HEK293 (cell line): ENCODE data around the gene IDE.
A peak's percentile ranks its signal among the peaks of the same experiment; 100 is the strongest.

Source experiments
- ATF2 ChIP-seq: fragments of 450-650 bp; formaldehyde crosslinking; IDR thresholded peaks from 2 replicates; pipeline ENCODE4 v1.5.1; 2016; ENCODE audit warnings: missing biosample characterization, missing genetic modification characterization, low read depth
- CTCF ChIP-seq: fragments of 450-650 bp; formaldehyde crosslinking; IDR thresholded peaks from 2 replicates; pipeline ENCODE4 v1.5.1; 2016; ENCODE audit warnings: missing biosample characterization, missing genetic modification characterization
- GLIS1 ChIP-seq: fragments of 450-650 bp; formaldehyde crosslinking; IDR thresholded peaks from 2 replicates; pipeline ENCODE4 v1.5.1; 2016; ENCODE audit warnings: missing biosample characterization, missing genetic modification characterization
- HOXC10 ChIP-seq: sonication (generic); formaldehyde crosslinking; IDR thresholded peaks from 2 replicates; pipeline ENCODE4 v1.8.1; 2023; ENCODE audit warnings: mild to moderate bottlenecking, missing genetic modification reagents
- KLF16 ChIP-seq: fragments of 450-650 bp; formaldehyde crosslinking; IDR thresholded peaks from 2 replicates; pipeline ENCODE4 v1.5.1; 2017; ENCODE audit warnings: missing biosample characterization, missing genetic modification characterization
- OSR2 ChIP-seq: fragments of 450-650 bp; formaldehyde crosslinking; IDR thresholded peaks from 2 replicates; pipeline ENCODE4 v1.5.1; 2016; ENCODE audit warnings: missing biosample characterization, missing genetic modification characterization
- YY2 ChIP-seq: fragments of 450-650 bp; formaldehyde crosslinking; IDR thresholded peaks from 2 replicates; pipeline ENCODE4 v1.5.1; 2016; ENCODE audit warnings: missing biosample characterization, missing genetic modification characterization
- ZBTB8A ChIP-seq: fragments of 450-650 bp; formaldehyde crosslinking; IDR thresholded peaks from 2 replicates; pipeline ENCODE4 v1.5.1; 2016; ENCODE audit warnings: missing biosample characterization, missing genetic modification characterization
- ZIC2 ChIP-seq: fragments of 450-650 bp; formaldehyde crosslinking; IDR thresholded peaks from 2 replicates; pipeline ENCODE4 v1.5.1; 2016; ENCODE audit warnings: missing biosample characterization, missing genetic modification characterization
- ZNF140 ChIP-seq: fragments of 450-650 bp; formaldehyde crosslinking; IDR thresholded peaks from 2 replicates; pipeline ENCODE4 v1.5.1; 2016; ENCODE audit warnings: missing biosample characterization, missing genetic modification characterization
- ZNF19 ChIP-seq: fragments of 450-650 bp; formaldehyde crosslinking; IDR thresholded peaks from 2 replicates; pipeline ENCODE4; 2016; ENCODE audit warnings: missing biosample characterization, missing genetic modification characterization, low read depth
- ZNF266 ChIP-seq: fragments of 450-650 bp; formaldehyde crosslinking; IDR thresholded peaks from 2 replicates; pipeline ENCODE4 v1.5.1; 2016; ENCODE audit warnings: missing biosample characterization, missing genetic modification characterization, low read depth
- ZNF350 ChIP-seq: fragments of 450-650 bp; formaldehyde crosslinking; IDR thresholded peaks from 2 replicates; pipeline ENCODE4 v1.5.0; 2017; ENCODE audit warnings: missing biosample characterization, mild to moderate bottlenecking, missing genetic modification characterization
- ZNF394 ChIP-seq: fragments of 450-650 bp; formaldehyde crosslinking; IDR thresholded peaks from 2 replicates; pipeline ENCODE4 v1.5.1; 2016; ENCODE audit warnings: missing biosample characterization, missing genetic modification characterization, mild to moderate bottlenecking, moderate library complexity, borderline replicate concordance
- ZNF423 ChIP-seq: fragments of 450-650 bp; formaldehyde crosslinking; IDR thresholded peaks from 2 replicates; pipeline ENCODE4 v1.5.1; 2016; ENCODE audit warnings: missing biosample characterization, missing genetic modification characterization
- ZNF473 ChIP-seq: fragments of 450-650 bp; formaldehyde crosslinking; IDR thresholded peaks from 2 replicates; pipeline ENCODE4 v1.5.1; 2017; ENCODE audit warnings: missing biosample characterization, missing genetic modification characterization
- ZNF501 ChIP-seq: fragments of 450-650 bp; formaldehyde crosslinking; IDR thresholded peaks from 2 replicates; pipeline ENCODE4 v1.5.1; 2016; ENCODE audit warnings: missing biosample characterization, missing genetic modification characterization
- ZNF561 ChIP-seq: fragments of 450-650 bp; IDR thresholded peaks from 2 replicates; pipeline ENCODE4 v1.5.1; 2018; ENCODE audit warnings: missing biosample characterization, missing genetic modification characterization, borderline replicate concordance
- ZNF623 ChIP-seq: fragments of 450-650 bp; formaldehyde crosslinking; IDR thresholded peaks from 2 replicates; pipeline ENCODE4 v1.5.1; 2016; ENCODE audit warnings: missing biosample characterization, missing genetic modification characterization
- ZNF654 ChIP-seq: fragments of 450-650 bp; formaldehyde crosslinking; IDR thresholded peaks from 2 replicates; pipeline ENCODE4 v1.5.1; 2016; ENCODE audit warnings: low read depth, missing biosample characterization, missing genetic modification characterization
- ZNF707 ChIP-seq: fragments of 450-650 bp; formaldehyde crosslinking; IDR thresholded peaks from 2 replicates; pipeline ENCODE4 v1.5.1; 2016; ENCODE audit warnings: missing biosample characterization, missing genetic modification characterization
- ZSCAN16 ChIP-seq: fragments of 450-650 bp; formaldehyde crosslinking; IDR thresholded peaks from 2 replicates; pipeline ENCODE4 v1.5.1; 2016; ENCODE audit warnings: missing biosample characterization, missing genetic modification characterization
- TF ChIP-seq, protein P1 (sequence below): fragments of 450-650 bp; formaldehyde crosslinking; conservative IDR thresholded peaks from 2 replicates; pipeline ENCODE4 v1.5.1; 2016; ENCODE audit warnings: low read depth, missing biosample characterization, missing genetic modification characterization
- TF ChIP-seq, protein P2 (sequence below): fragments of 450-650 bp; formaldehyde crosslinking; IDR thresholded peaks from 2 replicates; pipeline ENCODE4 v1.5.1; 2016; ENCODE audit warnings: missing biosample characterization, missing genetic modification characterization
- TF ChIP-seq, protein P3 (sequence below): fragments of 450-650 bp; formaldehyde crosslinking; IDR thresholded peaks from 2 replicates; pipeline ENCODE4 v1.5.1; 2016; ENCODE audit warnings: missing biosample characterization, missing genetic modification characterization, borderline replicate concordance

Gene IDE

GRCh38 chr10:92573798-92574547 is at the start of gene IDE (continued):
- TF ChIP-seq, protein P1, sequence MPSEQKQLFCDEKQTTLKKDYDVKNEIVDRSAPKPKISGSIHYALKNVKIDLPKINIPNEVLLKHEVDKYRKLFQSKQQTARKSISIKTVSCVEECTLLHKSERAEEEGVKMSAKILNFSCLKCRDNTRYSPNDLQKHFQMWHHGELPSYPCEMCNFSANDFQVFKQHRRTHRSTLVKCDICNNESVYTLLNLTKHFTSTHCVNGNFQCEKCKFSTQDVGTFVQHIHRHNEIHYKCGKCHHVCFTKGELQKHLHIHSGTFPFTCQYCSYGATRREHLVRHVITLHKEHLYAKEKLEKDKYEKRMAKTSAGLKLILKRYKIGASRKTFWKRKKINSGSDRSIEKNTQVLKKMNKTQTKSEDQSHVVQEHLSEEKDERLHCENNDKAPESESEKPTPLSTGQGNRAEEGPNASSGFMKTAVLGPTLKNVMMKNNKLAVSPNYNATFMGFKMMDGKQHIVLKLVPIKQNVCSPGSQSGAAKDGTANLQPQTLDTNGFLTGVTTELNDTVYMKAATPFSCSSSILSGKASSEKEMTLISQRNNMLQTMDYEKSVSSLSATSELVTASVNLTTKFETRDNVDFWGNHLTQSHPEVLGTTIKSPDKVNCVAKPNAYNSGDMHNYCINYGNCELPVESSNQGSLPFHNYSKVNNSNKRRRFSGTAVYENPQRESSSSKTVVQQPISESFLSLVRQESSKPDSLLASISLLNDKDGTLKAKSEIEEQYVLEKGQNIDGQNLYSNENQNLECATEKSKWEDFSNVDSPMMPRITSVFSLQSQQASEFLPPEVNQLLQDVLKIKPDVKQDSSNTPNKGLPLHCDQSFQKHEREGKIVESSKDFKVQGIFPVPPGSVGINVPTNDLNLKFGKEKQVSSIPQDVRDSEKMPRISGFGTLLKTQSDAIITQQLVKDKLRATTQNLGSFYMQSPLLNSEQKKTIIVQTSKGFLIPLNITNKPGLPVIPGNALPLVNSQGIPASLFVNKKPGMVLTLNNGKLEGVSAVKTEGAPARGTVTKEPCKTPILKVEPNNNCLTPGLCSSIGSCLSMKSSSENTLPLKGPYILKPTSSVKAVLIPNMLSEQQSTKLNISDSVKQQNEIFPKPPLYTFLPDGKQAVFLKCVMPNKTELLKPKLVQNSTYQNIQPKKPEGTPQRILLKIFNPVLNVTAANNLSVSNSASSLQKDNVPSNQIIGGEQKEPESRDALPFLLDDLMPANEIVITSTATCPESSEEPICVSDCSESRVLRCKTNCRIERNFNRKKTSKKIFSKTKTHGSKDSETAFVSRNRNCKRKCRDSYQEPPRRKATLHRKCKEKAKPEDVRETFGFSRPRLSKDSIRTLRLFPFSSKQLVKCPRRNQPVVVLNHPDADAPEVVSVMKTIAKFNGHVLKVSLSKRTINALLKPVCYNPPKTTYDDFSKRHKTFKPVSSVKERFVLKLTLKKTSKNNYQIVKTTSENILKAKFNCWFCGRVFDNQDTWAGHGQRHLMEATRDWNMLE (tag by site-specific recombination) = no peak
- peak; percentile 91 for TF ChIP-seq ZBTB8A (tag by site-specific recombination)
- TF ChIP-seq ZNF501 (tag by site-specific recombination) = peak; percentile 88; the same call in 1 of the 2 replicates
- TF ChIP-seq CTCF (tag by site-specific recombination) = peak; percentile 93
- TF ChIP-seq ZNF266 (tag by site-specific recombination) = no peak
- TF ChIP-seq, protein P2, sequence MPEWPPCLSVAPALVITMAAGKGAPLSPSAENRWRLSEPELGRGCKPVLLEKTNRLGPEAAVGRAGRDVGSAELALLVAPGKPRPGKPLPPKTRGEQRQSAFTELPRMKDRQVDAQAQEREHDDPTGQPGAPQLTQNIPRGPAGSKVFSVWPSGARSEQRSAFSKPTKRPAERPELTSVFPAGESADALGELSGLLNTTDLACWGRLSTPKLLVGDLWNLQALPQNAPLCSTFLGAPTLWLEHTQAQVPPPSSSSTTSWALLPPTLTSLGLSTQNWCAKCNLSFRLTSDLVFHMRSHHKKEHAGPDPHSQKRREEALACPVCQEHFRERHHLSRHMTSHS (tag by site-specific recombination) = no peak
- peak; percentile 40; the same call in 1 of the 2 replicates for TF ChIP-seq ZIC2 (tag by site-specific recombination)
- TF ChIP-seq ZNF394 = peak; percentile 93
- TF ChIP-seq KLF16 (tag by site-specific recombination) = peak; percentile 48; the same call in 1 of the 2 replicates
- TF ChIP-seq HOXC10 (CRISPR knock-in tag) = no peak; the same call in 1 of the 2 replicates
- TF ChIP-seq, protein P3, sequence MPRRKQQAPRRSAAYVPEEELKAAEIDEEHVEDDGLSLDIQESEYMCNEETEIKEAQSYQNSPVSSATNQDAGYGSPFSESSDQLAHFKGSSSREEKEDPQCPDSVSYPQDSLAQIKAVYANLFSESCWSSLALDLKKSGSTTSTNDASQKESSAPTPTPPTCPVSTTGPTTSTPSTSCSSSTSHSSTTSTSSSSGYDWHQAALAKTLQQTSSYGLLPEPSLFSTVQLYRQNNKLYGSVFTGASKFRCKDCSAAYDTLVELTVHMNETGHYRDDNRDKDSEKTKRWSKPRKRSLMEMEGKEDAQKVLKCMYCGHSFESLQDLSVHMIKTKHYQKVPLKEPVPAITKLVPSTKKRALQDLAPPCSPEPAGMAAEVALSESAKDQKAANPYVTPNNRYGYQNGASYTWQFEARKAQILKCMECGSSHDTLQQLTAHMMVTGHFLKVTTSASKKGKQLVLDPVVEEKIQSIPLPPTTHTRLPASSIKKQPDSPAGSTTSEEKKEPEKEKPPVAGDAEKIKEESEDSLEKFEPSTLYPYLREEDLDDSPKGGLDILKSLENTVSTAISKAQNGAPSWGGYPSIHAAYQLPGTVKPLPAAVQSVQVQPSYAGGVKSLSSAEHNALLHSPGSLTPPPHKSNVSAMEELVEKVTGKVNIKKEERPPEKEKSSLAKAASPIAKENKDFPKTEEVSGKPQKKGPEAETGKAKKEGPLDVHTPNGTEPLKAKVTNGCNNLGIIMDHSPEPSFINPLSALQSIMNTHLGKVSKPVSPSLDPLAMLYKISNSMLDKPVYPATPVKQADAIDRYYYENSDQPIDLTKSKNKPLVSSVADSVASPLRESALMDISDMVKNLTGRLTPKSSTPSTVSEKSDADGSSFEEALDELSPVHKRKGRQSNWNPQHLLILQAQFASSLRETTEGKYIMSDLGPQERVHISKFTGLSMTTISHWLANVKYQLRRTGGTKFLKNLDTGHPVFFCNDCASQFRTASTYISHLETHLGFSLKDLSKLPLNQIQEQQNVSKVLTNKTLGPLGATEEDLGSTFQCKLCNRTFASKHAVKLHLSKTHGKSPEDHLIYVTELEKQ (tag by site-specific recombination) = no peak
- no peak for TF ChIP-seq ZNF140
- TF ChIP-seq ATF2 (tag by site-specific recombination) = no peak; the same call in 1 of the 2 replicates
- TF ChIP-seq YY2 (tag by site-specific recombination) = no peak
- no peak for TF ChIP-seq ZNF707
- TF ChIP-seq ZNF561 (tag by site-specific recombination) = peak; percentile 47
- TF ChIP-seq OSR2 = peak; percentile 42; the same call in 1 of the 2 replicates
- no peak for TF ChIP-seq ZSCAN16 (tag by site-specific recombination)
- peak; percentile 67 for TF ChIP-seq ZNF654 (tag by site-specific recombination)
- TF ChIP-seq ZNF623 (tag by site-specific recombination) = 0 out of 2 replicates have a peak, but pooled peaks have one; percentile 6
- peak; percentile 44; the same call in 1 of the 2 replicates for TF ChIP-seq ZNF423 (tag by site-specific recombination)
- TF ChIP-seq ZNF350 (tag by site-specific recombination) = no peak
- 0 out of 2 replicates have a peak, but pooled peaks have one; percentile 29 for TF ChIP-seq GLIS1 (tag by site-specific recombination)
- TF ChIP-seq ZNF473 = no peak
- TF ChIP-seq ZNF19 (tag by site-specific recombination) = no peak
